UCSD-AML1 (cell line): ENCODE measurements around the gene ALG12.

ENCODE experiments used
- DNase-seq: peaks from one replicate; lab custom pipeline; 2025; ENCODE audit not compliant: unreplicated experiment; lab: John Stamatoyannopoulos, UW

The ALG12 gene

DNA sequence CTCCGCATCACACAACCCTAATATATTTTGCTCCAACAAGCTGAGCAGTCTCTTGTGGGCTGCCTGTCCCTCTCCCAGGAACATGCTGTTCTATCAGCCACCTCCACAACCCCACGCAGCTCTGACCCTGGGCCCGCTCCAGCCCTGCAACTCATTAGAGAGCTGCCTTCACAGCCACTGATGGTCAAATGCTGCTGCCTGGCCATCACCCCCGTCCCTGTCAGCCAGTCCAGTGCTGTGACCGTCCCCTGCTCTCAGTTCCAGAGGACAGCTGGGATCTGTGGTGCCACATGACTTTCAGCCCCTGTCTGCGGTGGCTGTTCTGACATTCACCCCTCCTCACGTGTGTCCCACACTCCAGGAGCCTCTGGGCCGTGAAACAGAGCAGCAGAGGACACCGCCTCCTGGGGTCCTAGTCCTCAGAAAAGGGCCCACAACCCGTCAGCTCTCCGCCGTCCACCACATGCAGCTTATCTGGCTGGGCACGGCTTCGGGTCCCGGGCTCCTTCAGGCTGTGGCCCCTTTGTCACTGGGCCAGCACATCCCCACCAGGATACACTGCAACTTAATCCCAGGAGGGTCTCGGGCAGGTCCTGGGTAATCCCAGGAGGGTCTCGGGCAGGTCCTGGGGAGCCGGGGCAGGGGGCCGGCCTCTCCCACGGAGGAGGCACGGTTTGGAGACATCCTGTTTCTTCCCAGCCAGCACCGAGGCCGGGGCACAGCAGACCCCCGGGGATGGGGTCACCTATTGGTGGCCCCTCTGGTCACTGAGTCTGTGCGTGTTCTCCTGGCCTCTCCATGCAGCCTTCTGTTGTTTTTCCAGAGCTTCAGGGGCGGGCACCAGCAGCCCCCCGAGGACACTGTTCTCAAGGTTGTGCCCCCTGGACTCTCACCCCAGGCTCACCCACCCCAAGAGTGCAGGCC is 15.3 kb upstream of the ALG12 start:
- DNase-seq = no peak

DNA sequence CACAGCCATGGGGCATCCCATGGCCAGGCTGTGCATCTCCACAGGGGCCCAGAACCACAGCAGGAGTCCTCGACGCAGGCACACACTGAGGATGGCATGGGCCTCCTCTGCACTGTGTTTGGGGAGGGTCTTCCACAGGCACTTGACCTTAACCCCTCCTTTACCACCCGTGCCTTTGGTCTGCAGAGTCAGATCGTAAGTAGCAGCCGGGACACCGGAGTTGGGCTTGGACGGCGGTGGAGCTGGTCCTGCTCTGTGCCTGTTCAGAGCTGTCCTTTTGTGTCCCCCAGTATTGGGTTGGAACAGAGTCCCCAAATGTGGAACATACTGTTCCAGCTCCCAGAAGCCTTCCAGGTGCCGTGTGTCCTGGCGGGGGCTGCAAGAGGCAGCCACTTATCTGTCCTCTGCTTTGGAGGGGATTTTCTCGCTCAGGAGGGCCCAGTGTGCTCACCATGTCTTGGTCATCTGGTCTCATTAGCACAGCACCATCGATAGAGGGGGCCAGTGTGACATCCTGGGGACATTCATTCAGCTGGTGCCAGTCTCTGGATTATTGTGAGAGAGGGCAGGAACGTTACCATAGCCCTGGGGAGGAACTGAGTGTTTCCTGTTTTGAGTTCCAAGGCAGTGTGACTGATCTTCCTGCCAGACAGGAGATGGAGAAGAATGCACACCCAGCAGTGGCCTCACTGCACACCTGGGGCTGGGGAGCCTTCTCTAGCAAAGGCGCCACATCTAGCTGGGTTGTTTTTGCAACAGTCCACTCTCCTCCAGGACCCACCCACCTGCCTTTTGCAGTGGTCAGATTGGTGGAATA is 12.6 kb upstream of the ALG12 start:
- DNase-seq = peak; percentile 78

DNA sequence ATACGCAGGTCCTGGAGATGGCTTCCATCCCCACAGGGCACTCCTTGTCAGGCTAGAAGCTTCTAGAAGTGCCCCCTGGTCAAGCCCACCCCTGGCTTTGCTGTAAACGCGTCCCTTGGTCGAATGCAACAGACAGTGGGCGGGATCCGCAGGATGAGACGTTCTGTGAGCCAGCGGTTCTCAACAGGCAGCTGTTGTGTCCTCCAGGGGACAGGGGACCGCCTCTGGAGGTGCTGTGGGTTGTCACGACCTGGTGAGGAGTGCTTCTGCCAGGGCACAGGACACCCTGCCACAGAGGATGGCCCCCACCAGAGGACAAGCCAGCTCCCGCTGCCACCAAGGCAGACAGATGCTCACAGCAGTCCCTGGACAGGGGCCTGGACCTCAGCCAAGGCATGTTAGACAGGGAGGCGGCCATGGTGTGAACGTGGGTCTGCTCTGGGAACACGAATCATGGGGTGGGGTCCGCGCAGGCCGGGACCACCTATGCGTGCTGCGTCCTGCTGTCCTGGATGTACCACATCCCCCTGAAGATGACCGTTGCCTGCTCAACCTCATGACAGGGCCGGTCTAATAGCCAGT is 11.8 kb upstream of the ALG12 start:
- DNase-seq = no peak

DNA sequence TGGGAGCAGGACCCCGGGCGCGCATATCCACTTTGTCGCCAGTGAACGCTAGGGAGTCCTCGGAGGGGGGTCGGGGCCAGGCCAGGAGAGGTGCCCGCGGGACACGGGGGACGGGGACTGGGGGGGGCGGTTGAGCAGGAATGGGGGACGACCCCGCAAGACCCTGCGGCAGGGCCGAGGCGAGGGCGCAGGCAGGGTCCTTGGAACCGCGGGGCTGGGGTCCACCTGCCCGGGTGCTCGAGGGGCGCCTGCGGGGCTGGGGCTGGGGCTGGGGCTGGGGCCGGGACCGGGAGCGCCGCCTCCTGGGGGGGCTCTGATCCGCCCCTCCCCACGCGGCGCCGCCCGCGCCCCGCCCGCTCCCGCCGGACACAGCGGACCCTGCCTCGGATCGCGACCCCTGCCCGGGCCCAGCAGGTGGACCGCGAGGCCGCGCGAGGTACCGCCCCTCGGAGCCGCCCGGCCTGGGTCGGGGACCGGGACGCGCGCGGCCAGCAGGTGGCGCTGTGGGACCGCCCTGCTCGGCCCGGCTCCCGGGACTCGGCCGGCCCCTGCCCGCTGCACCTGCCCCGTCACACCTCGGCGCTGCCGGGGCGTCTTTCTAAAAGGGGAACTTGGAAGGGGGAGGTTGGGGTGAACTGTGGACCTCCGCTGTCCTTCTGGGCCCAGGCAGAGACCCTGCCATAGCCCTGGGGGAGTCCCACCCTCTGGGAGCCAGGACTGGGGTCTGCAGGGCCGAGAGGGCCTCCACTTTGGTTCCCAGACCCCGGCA is 11.2 kb upstream of the ALG12 start:
- DNase-seq = peak; percentile 71

DNA sequence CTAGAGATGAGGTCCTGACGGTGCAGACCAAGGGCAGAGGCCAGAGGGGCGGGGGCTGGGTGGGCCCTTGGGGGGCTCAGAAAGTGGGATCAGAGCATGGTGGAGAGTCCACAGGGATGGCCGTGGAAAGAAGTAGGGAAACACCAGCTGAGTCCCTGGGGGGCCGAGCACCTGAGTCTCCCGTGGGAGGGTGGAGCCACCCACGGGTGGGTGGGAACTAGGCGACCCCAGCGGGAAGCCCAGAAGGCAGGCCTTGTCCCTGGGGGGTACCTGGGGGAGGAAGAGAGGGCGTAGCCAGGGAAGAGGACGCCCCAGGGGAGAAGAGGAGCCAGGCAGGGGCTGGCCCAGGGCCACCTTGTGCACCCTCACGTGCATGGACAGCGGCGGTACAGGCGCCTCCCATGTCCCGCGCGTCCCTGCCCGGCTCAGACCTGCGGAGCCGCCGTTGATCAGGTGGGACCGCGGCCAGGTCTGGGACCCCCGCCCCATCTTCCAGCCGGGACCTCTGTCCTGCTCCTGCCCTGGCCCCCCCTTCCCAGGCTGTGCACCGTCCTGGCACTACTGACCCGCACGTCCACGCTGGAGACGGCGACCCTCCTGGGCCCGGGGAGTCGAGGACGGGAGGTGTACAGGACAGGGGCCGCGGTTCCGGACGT is 10.4 kb upstream of the ALG12 start:
- no peak for DNase-seq

DNA sequence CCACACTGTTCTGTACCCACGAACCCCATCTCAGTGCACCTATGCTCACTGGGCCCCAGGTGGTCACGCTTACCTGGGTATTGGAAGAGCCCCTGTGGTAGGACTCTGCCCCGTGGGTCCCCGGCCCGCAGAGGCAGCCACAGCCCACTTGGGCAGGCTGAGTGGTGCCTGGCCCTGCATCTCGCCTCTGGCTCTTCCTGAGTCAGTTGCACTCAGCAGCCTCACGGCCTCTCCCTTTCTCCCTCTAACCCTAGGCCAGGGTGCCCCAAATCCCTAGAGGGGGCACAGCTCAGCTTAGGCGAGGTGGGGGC is 9.9 kb upstream of the ALG12 start:
- DNase-seq = no peak

DNA sequence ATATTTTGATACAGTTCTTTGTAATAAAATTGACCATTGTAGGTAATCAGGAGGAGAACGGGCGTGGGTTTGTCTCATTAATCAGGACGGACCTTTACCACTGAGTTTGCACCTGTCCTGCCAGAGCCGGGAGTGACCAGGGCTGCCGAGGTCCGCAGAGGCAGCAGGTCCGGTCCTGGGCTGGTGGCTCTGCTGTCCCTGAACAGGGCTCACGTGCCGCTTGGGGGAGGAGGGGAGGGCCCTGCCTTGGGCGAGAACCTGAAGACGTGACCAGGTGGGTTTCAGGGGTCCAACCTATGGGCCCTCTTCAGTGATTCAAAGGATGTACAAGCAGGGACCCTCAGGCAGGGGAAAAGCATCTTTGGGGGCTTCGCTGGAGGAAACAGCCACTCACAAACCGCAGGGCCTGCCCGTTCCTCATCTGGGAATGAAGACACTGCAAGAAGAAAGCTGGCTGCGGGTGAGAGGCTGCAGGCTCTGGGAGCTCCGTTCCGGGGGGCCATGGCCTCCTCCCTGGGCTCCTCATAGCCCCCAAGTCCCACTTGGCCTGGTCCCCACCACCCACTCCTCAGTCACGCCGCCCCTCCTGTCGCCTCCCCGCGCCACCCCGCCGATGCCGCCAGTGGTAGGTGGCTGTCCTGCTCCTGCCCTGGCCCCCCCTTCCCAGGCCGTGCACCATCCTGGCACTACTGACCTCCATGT is 9.4 kb upstream of the ALG12 start:
- no peak for DNase-seq

DNA sequence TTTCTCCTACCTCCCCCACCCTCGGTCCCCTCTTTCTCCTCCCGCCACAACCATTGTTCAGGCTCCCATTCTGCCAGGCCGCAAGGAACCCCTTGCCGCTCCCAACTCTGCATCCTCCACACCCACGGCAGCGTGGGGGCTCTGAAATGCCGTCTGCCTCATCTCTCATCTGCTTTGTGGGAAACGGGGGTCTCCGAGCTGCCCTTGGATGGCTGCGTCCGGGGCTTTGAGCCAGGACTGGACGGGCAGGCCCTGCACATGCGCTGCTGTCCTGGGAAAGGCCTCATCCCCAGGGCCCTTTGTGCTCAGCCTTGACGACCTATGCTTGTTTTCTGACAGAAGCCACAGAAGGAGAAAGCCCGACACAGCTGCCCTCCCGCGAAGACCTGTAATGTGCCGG is 8.7 kb upstream of the ALG12 start:
- DNase-seq = no peak

DNA sequence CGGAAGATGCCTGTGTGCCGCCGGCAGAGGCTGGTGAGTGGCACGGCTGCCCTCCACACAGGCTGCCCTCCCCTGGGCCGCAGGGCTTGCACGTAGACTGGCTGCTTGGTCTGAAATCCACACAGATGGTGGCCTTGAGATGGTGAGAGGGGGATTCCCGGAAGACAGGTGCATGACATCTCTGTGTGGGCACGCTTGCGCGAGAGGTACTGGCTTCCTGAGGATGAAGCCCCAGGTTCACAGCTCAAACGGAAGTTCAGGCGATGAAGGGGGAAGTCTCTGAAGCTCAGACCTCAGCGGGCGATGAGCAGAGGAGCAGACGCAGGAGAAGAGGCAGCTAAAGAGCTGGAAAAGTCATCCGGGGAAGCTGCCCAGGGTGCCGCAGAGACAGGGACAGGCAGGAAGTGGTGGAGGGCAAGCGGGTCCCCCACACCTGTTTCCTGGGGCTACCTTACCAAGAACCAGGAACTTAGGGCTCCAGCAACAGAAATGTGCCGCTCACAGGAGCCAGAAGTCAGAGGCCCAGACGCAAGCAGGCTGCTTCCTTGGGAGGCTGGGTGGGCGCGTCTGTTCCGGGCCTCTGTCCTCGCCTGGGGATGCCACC is 7.4 kb upstream of the ALG12 start:
- DNase-seq = peak; percentile 62

DNA sequence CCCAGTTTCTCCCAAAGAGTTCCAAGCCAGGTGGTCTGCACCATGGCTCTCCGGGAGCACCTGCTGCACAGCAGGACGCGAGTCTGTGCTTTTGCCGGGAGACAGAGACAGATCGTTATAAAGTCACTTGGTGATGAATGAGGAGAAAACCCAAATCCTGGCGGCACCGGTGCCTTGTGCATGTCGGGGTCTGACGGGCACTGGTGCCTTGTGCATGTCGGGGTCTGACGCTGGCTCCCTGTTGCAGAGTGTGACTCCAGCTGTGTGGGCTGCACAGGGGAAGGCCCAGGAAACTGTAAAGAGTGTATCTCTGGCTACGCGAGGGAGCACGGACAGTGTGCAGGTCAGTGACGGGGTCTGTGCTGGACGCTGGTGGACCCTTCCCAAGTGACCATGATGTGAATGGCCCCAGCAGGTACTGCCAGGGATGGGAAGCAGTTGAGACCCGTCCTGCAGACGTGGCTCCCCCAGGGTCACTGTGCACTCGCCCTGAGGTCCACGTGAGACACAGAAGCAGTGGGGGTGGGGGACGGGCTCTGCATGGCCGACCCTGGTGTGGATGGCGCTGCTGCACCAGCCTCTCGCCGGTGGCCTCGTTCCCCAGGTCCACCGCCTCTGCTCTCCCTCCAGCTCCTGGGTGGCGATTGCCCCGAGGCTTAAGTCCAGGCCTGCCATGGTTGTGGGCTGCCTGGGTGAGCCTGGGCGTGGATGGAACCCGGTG is 6.0 kb upstream of the ALG12 start:
- no peak for DNase-seq

DNA sequence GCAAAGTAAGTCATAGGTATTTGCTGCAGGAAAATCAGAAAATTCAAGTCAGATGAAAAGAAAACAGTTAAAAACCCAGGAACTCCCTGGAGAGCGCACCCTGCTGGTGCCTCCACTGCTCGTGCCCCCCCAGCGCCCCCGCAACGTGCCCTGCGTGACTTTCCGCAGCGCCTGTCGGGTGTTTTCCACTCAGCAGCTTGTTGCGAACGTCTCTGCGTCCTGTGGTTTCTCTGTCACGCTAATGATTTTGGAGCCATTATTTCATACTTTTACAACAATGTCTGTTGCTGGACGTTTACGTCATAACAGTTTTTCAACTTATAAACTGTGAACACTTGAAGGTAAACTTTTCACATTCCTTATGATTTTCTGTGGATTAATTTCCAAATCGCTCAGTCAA is 5.2 kb upstream of the ALG12 start:
- no peak for DNase-seq

DNA sequence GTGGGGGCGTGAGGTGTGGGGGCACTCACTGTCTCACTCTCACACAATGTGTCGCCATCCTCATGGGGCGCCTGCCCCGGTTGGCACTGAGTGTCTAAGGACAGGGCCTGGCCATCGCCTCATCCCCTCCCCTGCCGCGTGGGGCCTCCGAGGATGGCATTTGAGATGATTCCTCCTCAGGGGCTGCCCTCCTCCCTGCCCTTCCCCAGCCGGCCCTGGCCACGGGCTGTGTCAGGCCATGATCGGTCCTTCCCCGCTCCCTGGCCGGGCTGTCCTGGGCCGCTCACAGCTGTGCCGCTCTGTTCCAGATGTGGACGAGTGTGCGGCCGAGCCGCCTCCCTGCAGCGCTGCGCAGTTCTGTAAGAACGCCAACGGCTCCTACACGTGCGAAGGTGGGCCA is 4.7 kb upstream of the ALG12 start:
- no peak for DNase-seq

DNA sequence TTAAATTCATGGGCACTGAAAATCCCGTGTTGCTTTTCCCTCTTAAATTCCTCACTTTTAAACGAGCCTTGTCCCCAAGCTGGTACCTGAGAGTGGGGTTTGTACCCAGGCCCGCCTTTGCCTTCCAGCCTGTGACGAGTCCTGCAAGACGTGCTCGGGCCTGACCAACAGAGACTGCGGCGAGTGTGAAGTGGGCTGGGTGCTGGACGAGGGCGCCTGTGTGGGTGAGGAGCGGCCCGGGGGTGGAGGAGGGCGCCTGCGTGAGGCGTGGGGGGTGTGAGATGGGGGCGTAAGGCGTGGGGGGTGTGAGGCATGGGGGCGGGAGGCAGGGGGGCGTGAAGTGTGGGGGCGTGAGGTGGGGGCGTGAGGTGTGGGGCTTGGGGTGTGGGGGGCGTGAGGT is 4.2 kb upstream of the ALG12 start:
- no peak for DNase-seq

DNA sequence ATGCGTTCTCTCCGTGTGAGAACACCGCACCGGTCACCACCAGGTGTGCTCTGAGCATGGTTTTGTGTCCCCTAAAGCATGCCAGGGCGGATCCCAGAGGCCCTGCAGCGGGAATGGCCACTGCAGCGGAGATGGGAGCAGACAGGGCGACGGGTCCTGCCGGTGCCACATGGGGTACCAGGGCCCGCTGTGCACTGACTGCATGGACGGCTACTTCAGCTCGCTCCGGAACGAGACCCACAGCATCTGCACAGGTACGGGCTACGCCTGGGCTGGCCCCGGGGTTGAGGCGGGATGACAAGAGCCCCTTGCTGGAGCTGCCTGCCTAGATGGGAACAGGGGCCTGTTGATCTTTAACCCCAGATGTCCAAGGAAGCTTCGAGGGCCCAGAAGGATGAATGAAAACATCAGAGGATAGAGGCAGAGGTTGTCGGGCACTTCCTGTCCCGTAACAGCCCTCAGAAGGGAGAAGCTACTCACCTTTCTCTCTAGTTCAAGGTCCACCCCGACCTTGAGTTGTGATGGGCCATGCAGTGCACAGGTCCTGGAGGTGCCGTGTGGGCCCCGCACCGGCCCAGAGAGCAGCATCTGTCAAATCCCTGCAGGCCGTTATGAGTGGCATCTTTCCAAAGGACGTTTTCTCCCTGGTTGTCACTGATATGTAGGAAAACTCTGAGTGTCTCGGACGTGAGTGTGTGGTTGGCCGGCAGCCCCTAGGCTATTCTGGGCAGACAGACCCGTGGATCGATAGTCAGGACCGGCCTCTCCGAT is 3.5 kb upstream of the ALG12 start:
- no peak for DNase-seq

DNA sequence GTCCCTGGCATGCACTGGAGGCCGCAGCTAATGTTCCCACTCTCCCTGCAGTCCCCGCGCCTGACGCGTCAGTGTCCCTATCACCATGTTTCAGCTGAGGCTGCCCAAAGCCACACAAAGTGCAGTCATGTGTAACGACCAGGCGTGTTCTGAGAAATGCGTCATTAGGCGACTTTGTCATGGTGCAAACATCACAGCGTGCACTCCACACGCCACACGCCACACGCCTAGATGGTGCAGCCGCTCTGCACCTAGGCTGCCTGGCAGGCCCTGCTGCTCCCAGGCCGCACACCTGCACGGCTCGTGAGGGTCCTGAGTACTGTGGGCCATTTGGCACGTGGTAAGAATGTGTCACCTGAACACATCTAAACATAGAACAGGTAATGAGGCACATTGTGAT is 2.6 kb upstream of the ALG12 start:
- DNase-seq = no peak

DNA sequence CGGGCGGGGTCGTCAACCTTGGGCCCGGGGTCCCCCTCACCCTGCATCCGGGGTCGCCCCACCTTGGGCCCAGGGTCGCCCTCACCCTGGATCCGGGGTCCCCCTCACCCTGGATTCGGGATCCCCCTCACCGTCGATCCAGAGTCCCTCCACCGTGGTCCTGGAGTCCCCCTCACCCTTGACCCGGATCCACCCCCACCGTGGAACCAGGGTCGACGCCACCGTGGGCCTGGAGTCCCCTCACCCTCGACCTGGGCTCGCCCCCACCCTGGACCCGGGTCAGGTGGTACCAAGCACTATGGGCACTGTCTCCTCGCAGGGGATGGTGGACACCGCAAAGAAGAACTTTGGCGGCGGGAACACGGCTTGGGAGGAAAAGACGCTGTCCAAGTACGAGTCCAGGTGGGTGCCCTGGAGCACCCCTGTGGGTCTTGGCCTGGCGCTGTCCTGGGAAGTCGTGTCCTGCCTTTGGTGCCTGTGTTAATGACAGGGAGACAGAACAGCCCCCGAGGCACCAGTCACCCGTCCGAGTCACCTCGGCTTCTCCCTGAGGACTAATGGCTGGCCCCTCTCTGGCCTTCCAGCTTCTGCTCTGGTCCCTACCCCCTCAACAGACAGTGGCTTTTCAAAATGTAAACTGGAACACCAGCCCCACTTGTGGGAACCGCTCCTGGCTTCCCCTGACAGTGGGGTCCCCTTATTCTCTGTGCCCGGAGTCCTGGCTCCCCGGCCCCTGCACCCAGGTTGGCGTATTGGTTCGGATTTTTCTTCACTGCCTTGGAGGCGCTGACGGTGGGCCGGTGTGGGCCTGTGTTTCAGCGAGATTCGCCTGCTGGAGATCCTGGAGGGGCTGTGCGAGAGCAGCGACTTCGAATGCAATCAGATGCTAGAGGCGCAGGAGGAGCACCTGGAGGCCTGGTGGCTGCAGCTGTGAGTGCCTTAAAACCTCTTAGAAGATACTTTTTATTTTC is 958 bp upstream of the ALG12 start:
- no peak for DNase-seq

DNA sequence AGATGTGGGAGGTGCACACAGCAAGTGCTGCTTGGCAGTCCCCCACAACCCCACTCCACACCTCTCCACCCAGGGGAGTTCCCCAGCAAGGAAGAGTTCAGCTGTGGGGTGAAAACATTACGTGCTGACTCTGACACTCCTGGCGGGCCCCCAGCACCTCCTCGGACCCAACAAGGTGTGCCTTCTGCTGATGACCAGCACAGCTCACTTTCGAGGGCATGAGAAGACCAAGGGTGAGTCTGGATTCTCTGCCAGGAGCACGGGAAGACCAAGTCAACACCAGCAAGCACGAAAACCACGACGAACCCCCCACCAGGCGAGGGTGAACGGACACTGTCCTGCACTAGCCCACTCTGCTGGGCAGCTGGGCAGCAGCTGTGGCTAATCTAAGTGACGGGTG is 1.4 kb downstream of the ALG12 start:
- no peak for DNase-seq
